Naive thymus-derived CD8-positive, alpha-beta T cell (primary cell): ENCODE data around the gene RAB44. TPM values are rescaled to one million over a fixed set of nuclear protein-coding genes. Genes with fewer than 3 reads are reported as not detected.

Source experiments
- ATAC-seq, 2 donors: fragments of 150-1000 bp; cut with Tn5 transposase in 1 of 2; sonication (Bioruptor Pico), chemical (Tn5 transposase) in 1 of 2; 1 replicate in 1 of 2; 2 replicates in 1 of 2; pipeline ENCODE4 v1.10.0; 2021; ENCODE audit warnings: mild to moderate bottlenecking in 2 of 2, moderate library complexity in 2 of 2
- POLR2A ChIA-PET: fragments of 350-600 bp; sonication (Branson Sonifier 250); formaldehyde crosslinking; loops from one replicate; lab custom pipeline; 2021; ENCODE audit warnings: antibody characterized with exemption; lab: Charles Lee
- DNase-seq, 10 donors: peaks; one replicate each; pipeline versions ENCODE4 v3.0.0 to v3.0.0-alpha.2; 2020 to 2022
- H3K27ac Mint-ChIP-seq, 10 donors: one replicate each; pipeline ENCODE4 v1.8.0; 2020 to 2022; ENCODE audit warnings: mild to moderate bottlenecking in 10 of 10, mixed read lengths in 10 of 10, moderate library complexity in 4 of 10, inconsistent platforms in 1 of 10
- H3K27me3 Mint-ChIP-seq, 5 donors: one replicate each; pipeline ENCODE4 v1.8.0; 2021 to 2022; ENCODE audit warnings: mixed read lengths in 5 of 5
- H3K36me3 Mint-ChIP-seq, 3 donors: one replicate each; pipeline ENCODE4 v1.8.0; 2020 to 2022; ENCODE audit warnings: mixed read lengths in 3 of 3, mild to moderate bottlenecking in 2 of 3, inconsistent platforms in 1 of 3
- H3K4me1 Mint-ChIP-seq, 4 donors: one replicate each; pipeline ENCODE4 v1.8.0; 2021 to 2022; ENCODE audit warnings: mixed read lengths in 4 of 4
- H3K4me3 Mint-ChIP-seq, 10 donors: one replicate each; pipeline ENCODE4 v1.8.0; 2020 to 2022; ENCODE audit warnings: mild to moderate bottlenecking in 10 of 10, mixed read lengths in 10 of 10, moderate library complexity in 6 of 10, inconsistent platforms in 1 of 10
- H3K9me3 Mint-ChIP-seq, 9 donors: one replicate each; pipeline ENCODE4 v1.8.0; 2020 to 2022; ENCODE audit warnings: mixed read lengths in 9 of 9, mild to moderate bottlenecking in 3 of 9, inconsistent platforms in 1 of 9, moderate library complexity in 1 of 9
- polyA plus RNA-seq, 3 donors: library from polyadenylated mRNA; unstranded; fragments of 300-500 nt; fragmentation: Illumina TruSeq; gene quantifications; one replicate each; pipeline ENCODE4 v1.2.3, GENCODE V29; 2021
- total RNA-seq, 8 experiments: library from RNA in 2 of 8; stranded (reverse) in 2 of 8; gene quantifications; one replicate each; pipeline ENCODE4 v1.2.3 and lab custom pipeline; 2021 to 2026

Gene RAB44
- total and polyA plus RNA-seq, 5 experiments from 2014 or later = not detected

- no peaks in the 10 kb centered on the region for H3K36me3 Mint-ChIP-seq
- H3K9me3 Mint-ChIP-seq = no peaks in the 10 kb centered on the region
- peak overlapping the region in 1 of 10 donors; percentile 32 for H3K4me3 Mint-ChIP-seq
- POLR2A ChIA-PET = interaction anchor here (1.9 kb wide), 1 partner anchor 252 kb away, joined by 6 read pairs; no protein-coding TSS in a partner anchor
- peaks cover 28 to 53% (median 34%) of the 10 kb centered on the region in 4 donors for H3K4me1 Mint-ChIP-seq
- ATAC-seq (no peak), DNase-seq (no peak)
- H3K27me3 Mint-ChIP-seq = no peaks in the 10 kb centered on the region
- peak overlapping the region in 5 of 10 donors; percentile 55 to 63 (median 57) for H3K27ac Mint-ChIP-seq
Measured at GRCh38 chr6:36766399-36766945, 68.8 kb downstream of the RAB44 start.

- H3K27me3 Mint-ChIP-seq = no peaks in the 10 kb centered on the region
- H3K36me3 Mint-ChIP-seq = no peaks in the 10 kb centered on the region
- POLR2A ChIA-PET = interaction anchor here (0.7 to 1.6 kb wide), 2 partner anchors 106 to 116 kb away, joined by 3 to 4 read pairs; partner anchors contain the start of genes C6orf89 and PPIL1
- no peak for ATAC-seq
- H3K27ac Mint-ChIP-seq = peak overlapping the region; percentile 48 to 96 (median 88)
- DNase-seq = no peak
- no peaks in the 10 kb centered on the region for H3K9me3 Mint-ChIP-seq
- H3K4me1 Mint-ChIP-seq = peaks cover 37 to 60% (median 41%) of the 10 kb centered on the region in 4 donors
- H3K4me3 Mint-ChIP-seq = peak overlapping the region; percentile 14 to 79 (median 62)
Measured at GRCh38 chr6:36769183-36769675, 71.6 kb downstream of the RAB44 start.

GRCh38 chr6:36769676-36770499, 72.3 kb downstream of the RAB44 start:
- H3K27ac Mint-ChIP-seq = peak overlapping the region; percentile 48 to 96 (median 88)
- no peaks in the 10 kb centered on the region for H3K9me3 Mint-ChIP-seq
- H3K36me3 Mint-ChIP-seq = no peaks in the 10 kb centered on the region
- ATAC-seq (peak in 1 of 2 donors; percentile 34), DNase-seq (peak in 3 of 10 donors; percentile 20 to 25 (median 22))
- H3K4me3 Mint-ChIP-seq = peak overlapping the region; percentile 42 to 79 (median 62)
- H3K4me1 Mint-ChIP-seq = peaks cover 37 to 57% (median 41%) of the 10 kb centered on the region in 4 donors
- H3K27me3 Mint-ChIP-seq = no peaks in the 10 kb centered on the region
- POLR2A ChIA-PET = interaction anchor here (0.7 to 1.6 kb wide), 2 partner anchors 105 to 116 kb away, joined by 3 to 4 read pairs; partner anchors contain the start of genes C6orf89 and PPIL1

- Mint-ChIP-seq H3K27me3 (no peaks in the 10 kb centered on the region), H3K4me3 (peak overlapping the region in 5 of 10 donors; percentile 27 to 79 (median 49))
- POLR2A ChIA-PET = no interaction called here
Measured at GRCh38 chr6:36771145-36771544, 73.5 kb downstream of the RAB44 start.

GRCh38 chr6:36772397-36772796, 74.8 kb downstream of the RAB44 start:
- Mint-ChIP-seq H3K27ac (peak overlapping the region in 9 of 10 donors; percentile 52 to 93 (median 87)), H3K9me3 (peaks cover 0 to 2% (median 0%) of the 10 kb centered on the region in 9 donors), H3K4me3 (no peak overlapping the region), H3K36me3 (no peaks in the 10 kb centered on the region), H3K27me3 (no peaks in the 10 kb centered on the region), H3K4me1 (peaks cover 37 to 43% (median 39%) of the 10 kb centered on the region in 4 donors)
- POLR2A ChIA-PET = interaction anchor here (0.6 kb wide), 1 partner anchor 17 kb away, joined by 4 read pairs; no protein-coding TSS in a partner anchor
- DNase-seq = no peak
- no peak for ATAC-seq

More at GRCh38 chr6:36771145-36771544, 73.5 kb downstream of the RAB44 start:
- peaks cover 0 to 2% (median 0%) of the 10 kb centered on the region in 9 donors for H3K9me3 Mint-ChIP-seq
- peak overlapping the region; percentile 41 to 96 (median 85) for H3K27ac Mint-ChIP-seq
- no peak for ATAC-seq
- peaks cover 38 to 49% (median 40%) of the 10 kb centered on the region in 4 donors for H3K4me1 Mint-ChIP-seq
- no peaks in the 10 kb centered on the region for H3K36me3 Mint-ChIP-seq
- no peak for DNase-seq

GRCh38 chr6:36774331-36774730, 76.7 kb downstream of the RAB44 start:
- Mint-ChIP-seq H3K4me3 (no peak overlapping the region), H3K4me1 (peaks cover 25 to 33% (median 31%) of the 10 kb centered on the region in 4 donors), H3K9me3 (peaks cover 0 to 2% (median 0%) of the 10 kb centered on the region in 9 donors), H3K27me3 (no peaks in the 10 kb centered on the region), H3K27ac (no peak overlapping the region), H3K36me3 (no peaks in the 10 kb centered on the region)
- POLR2A ChIA-PET = no interaction called here
- ATAC-seq = no peak
- DNase-seq = no peak

- POLR2A ChIA-PET = no interaction called here
- Mint-ChIP-seq H3K27me3 (no peaks in the 10 kb centered on the region), H3K9me3 (peaks cover 0 to 2% (median 0%) of the 10 kb centered on the region in 9 donors), H3K36me3 (no peaks in the 10 kb centered on the region), H3K4me1 (peaks cover 7 to 23% (median 14%) of the 10 kb centered on the region in 4 donors), H3K4me3 (no peak overlapping the region), H3K27ac (peak overlapping the region in 1 of 10 donors; percentile 28)
- no peak for ATAC-seq
- no peak for DNase-seq
Measured at GRCh38 chr6:36776167-36776566, 78.5 kb downstream of the RAB44 start.

- peaks cover 0 to 19% (median 4%) of the 10 kb centered on the region in 4 donors for H3K4me1 Mint-ChIP-seq
- H3K27ac Mint-ChIP-seq = peak overlapping the region in 1 of 10 donors; percentile 6
- peaks cover 0 to 2% (median 0%) of the 10 kb centered on the region in 9 donors for H3K9me3 Mint-ChIP-seq
- no peak overlapping the region for H3K4me3 Mint-ChIP-seq
- POLR2A ChIA-PET = no interaction called here
- no peaks in the 10 kb centered on the region for H3K36me3 Mint-ChIP-seq
- no peak for DNase-seq
- no peak for ATAC-seq
- H3K27me3 Mint-ChIP-seq = no peaks in the 10 kb centered on the region
Measured at GRCh38 chr6:36777801-36778200, 80.2 kb downstream of the RAB44 start.

GRCh38 chr6:36779227-36779626, 81.6 kb downstream of the RAB44 start:
- no peak for ATAC-seq
- no peak overlapping the region for H3K27ac Mint-ChIP-seq
- no peak for DNase-seq

GRCh38 chr6:36780442-36781177, 83.0 kb downstream of the RAB44 start:
- H3K4me3 Mint-ChIP-seq = no peak overlapping the region
- peaks cover 0 to 19% (median 2%) of the 10 kb centered on the region in 4 donors for H3K4me1 Mint-ChIP-seq
- H3K9me3 Mint-ChIP-seq = no peaks in the 10 kb centered on the region
- H3K27me3 Mint-ChIP-seq = no peaks in the 10 kb centered on the region
- POLR2A ChIA-PET = no interaction called here
- H3K27ac Mint-ChIP-seq = no peak overlapping the region
- ATAC-seq = no peak
- no peaks in the 10 kb centered on the region for H3K36me3 Mint-ChIP-seq
- no peak for DNase-seq

More at GRCh38 chr6:36779227-36779626, 81.6 kb downstream of the RAB44 start:
- H3K9me3 Mint-ChIP-seq = peaks cover 0 to 2% (median 0%) of the 10 kb centered on the region in 9 donors
- no peaks in the 10 kb centered on the region for H3K36me3 Mint-ChIP-seq
- no peak overlapping the region for H3K4me3 Mint-ChIP-seq
- H3K4me1 Mint-ChIP-seq = peaks cover 0 to 19% (median 3%) of the 10 kb centered on the region in 4 donors
- no peaks in the 10 kb centered on the region for H3K27me3 Mint-ChIP-seq
- POLR2A ChIA-PET = no interaction called here

- peak overlapping the region in 1 of 10 donors; percentile 14 for H3K27ac Mint-ChIP-seq
- H3K4me3 Mint-ChIP-seq = no peak overlapping the region
- H3K4me1 Mint-ChIP-seq = peaks cover 0 to 19% (median 2%) of the 10 kb centered on the region in 4 donors
- POLR2A ChIA-PET = no interaction called here
- DNase-seq = no peak
- no peaks in the 10 kb centered on the region for H3K27me3 Mint-ChIP-seq
- ATAC-seq = no peak
- no peaks in the 10 kb centered on the region for H3K9me3 Mint-ChIP-seq
- no peaks in the 10 kb centered on the region for H3K36me3 Mint-ChIP-seq
Measured at GRCh38 chr6:36781669-36782068, 84.0 kb downstream of the RAB44 start.
